Ovary (tissue), 3 donors: Measurements from ENCODE around the gene LCN10.

Experiments
- CTCF ChIP-seq, 3 donors: fragments of 450-650 bp in 2 of 3; fragments of 200-600 bp in 1 of 3; IDR thresholded peaks; one replicate each; pipeline versions ENCODE4 v1.5.1 to v1.8.0; 2016 to 2022; ENCODE audit warnings: antibody characterized with exemption in 3 of 3, mild to moderate bottlenecking in 1 of 3
- EP300 ChIP-seq: sonication (generic); formaldehyde crosslinking; IDR thresholded peaks from one replicate; pipeline ENCODE4 v1.6.1; 2017; ENCODE audit warnings: antibody characterized with exemption
- donor health status: DM: no; HTN: no; CAD: no.

- TF ChIP-seq CTCF (IDR thresholded peaks at IDR 0.05), result no peak
- no peak for TF ChIP-seq EP300
Observed at GRCh38 chr9:136688274-136689107, 54.2 kb downstream of the LCN10 start.
